Measurements from ENCODE around the gene FHIT. TPM values are rescaled to one million over a fixed set of nuclear protein-coding genes. Genes with fewer than 3 reads are reported as not detected.

The FHIT gene
- total RNA-seq, 1 donor from 2014 or later = 20.2 TPM

- H3K4me1 Mint-ChIP-seq (ENCODE audit: unreplicated experiment) = peaks cover 22% of the 10 kb centered on the region
- H3K27me3 Mint-ChIP-seq (ENCODE audit: unreplicated experiment) = peaks cover 2% of the 10 kb centered on the region
- no peak overlapping the region for H3K4me3 Mint-ChIP-seq (ENCODE audit: unreplicated experiment)
- no peak for DNase-seq (ENCODE audit: low spot score)
- H3K9me3 Mint-ChIP-seq (ENCODE audit: unreplicated experiment) = no peaks in the 10 kb centered on the region
- no peak for TF ChIP-seq CTCF (IDR thresholded peaks at IDR 0.05; ENCODE audit: unreplicated experiment)
- no peaks in the 10 kb centered on the region for H3K36me3 Mint-ChIP-seq (ENCODE audit: low read depth, unreplicated experiment)
- no peak overlapping the region for H3K27ac Mint-ChIP-seq (ENCODE audit: unreplicated experiment)
Measured at GRCh38 chr3:60835796-60836195, 415.5 kb downstream of the FHIT start.

GRCh38 chr3:60829058-60829457, 422.2 kb downstream of the FHIT start:
- no peak for TF ChIP-seq CTCF (IDR thresholded peaks at IDR 0.05; ENCODE audit: unreplicated experiment)
- Mint-ChIP-seq H3K4me1 (ENCODE audit: unreplicated experiment) (no peaks in the 10 kb centered on the region), H3K27ac (ENCODE audit: unreplicated experiment) (no peak overlapping the region), H3K36me3 (ENCODE audit: low read depth, unreplicated experiment) (no peaks in the 10 kb centered on the region), H3K27me3 (ENCODE audit: unreplicated experiment) (no peaks in the 10 kb centered on the region), H3K9me3 (ENCODE audit: unreplicated experiment) (peaks cover 5% of the 10 kb centered on the region), H3K4me3 (ENCODE audit: unreplicated experiment) (no peak overlapping the region)
- DNase-seq (ENCODE audit: low spot score) = no peak

- no peak for DNase-seq (ENCODE audit: low spot score)
Measured at GRCh38 chr3:60827666-60828065, 423.6 kb downstream of the FHIT start.

GRCh38 chr3:60826511-60826910, 424.7 kb downstream of the FHIT start:
- no peak for DNase-seq (ENCODE audit: low spot score)
- no peaks in the 10 kb centered on the region for H3K4me1 Mint-ChIP-seq (ENCODE audit: unreplicated experiment)
- no peak for TF ChIP-seq CTCF (IDR thresholded peaks at IDR 0.05; ENCODE audit: unreplicated experiment)
- H3K27me3 Mint-ChIP-seq (ENCODE audit: unreplicated experiment) = no peaks in the 10 kb centered on the region
- no peak overlapping the region for H3K4me3 Mint-ChIP-seq (ENCODE audit: unreplicated experiment)
- peaks cover 5% of the 10 kb centered on the region for H3K9me3 Mint-ChIP-seq (ENCODE audit: unreplicated experiment)
- no peak overlapping the region for H3K27ac Mint-ChIP-seq (ENCODE audit: unreplicated experiment)
- peaks cover 9% of the 10 kb centered on the region for H3K36me3 Mint-ChIP-seq (ENCODE audit: low read depth, unreplicated experiment)

More at GRCh38 chr3:60827666-60828065, 423.6 kb downstream of the FHIT start:
- Mint-ChIP-seq H3K27ac (ENCODE audit: unreplicated experiment) (no peak overlapping the region), H3K4me3 (ENCODE audit: unreplicated experiment) (no peak overlapping the region), H3K36me3 (ENCODE audit: low read depth, unreplicated experiment) (peaks cover 9% of the 10 kb centered on the region), H3K27me3 (ENCODE audit: unreplicated experiment) (no peaks in the 10 kb centered on the region), H3K4me1 (ENCODE audit: unreplicated experiment) (no peaks in the 10 kb centered on the region), H3K9me3 (ENCODE audit: unreplicated experiment) (peaks cover 5% of the 10 kb centered on the region)
- no peak for TF ChIP-seq CTCF (IDR thresholded peaks at IDR 0.05; ENCODE audit: unreplicated experiment)

- Mint-ChIP-seq H3K9me3 (ENCODE audit: unreplicated experiment) (no peaks in the 10 kb centered on the region), H3K27ac (ENCODE audit: unreplicated experiment) (no peak overlapping the region), H3K27me3 (ENCODE audit: unreplicated experiment) (no peaks in the 10 kb centered on the region), H3K4me1 (ENCODE audit: unreplicated experiment) (no peaks in the 10 kb centered on the region), H3K4me3 (ENCODE audit: unreplicated experiment) (no peak overlapping the region), H3K36me3 (ENCODE audit: low read depth, unreplicated experiment) (no peaks in the 10 kb centered on the region)
- TF ChIP-seq CTCF (IDR thresholded peaks at IDR 0.05; ENCODE audit: unreplicated experiment) = no peak
- no peak for DNase-seq (ENCODE audit: low spot score)
Measured at GRCh38 chr3:60812502-60812901, 438.8 kb downstream of the FHIT start.
